Spleen (tissue), 7 donors: ENCODE data around the gene SSBP3.
"Not testable (repeated sequence)": the region's sequence is repeated elsewhere in the genome, so short reads cannot be mapped to it uniquely, and the experiment has no call there.

Source experiments
- CTCF ChIP-seq, 11 experiments: fragments of 200-600 bp in 7 of 11; fragments of 450-650 bp in 4 of 11; sonication (generic) in 4 of 11; IDR thresholded peaks in 8 of 11; conservative IDR thresholded peaks in 3 of 11; 1 replicate in 7 of 11; 2 replicates in 4 of 11; pipeline versions ENCODE4 v1.4.0 to v1.8.0; 2016 to 2021; ENCODE audit warnings: antibody characterized with exemption in 11 of 11, inconsistent platforms in 4 of 11, mild to moderate bottlenecking in 1 of 11
- POLR2A ChIP-seq, 3 donors: fragments of 450-650 bp; IDR thresholded peaks; one replicate each; pipeline ENCODE4 v1.5.1; 2017; ENCODE audit warnings: antibody characterized with exemption in 3 of 3, mild to moderate bottlenecking in 1 of 3
- donor health status: DM: no; HTN: no; CAD: no; lungs with moderate emphysema.
- donor health status: DM: no; HTN: no; CAD: no.
- donor health status: DM: no; HTN: no; CAD: no.

GRCh38 chr1:54389608-54390007, 16.6 kb downstream of the SSBP3 start:
- TF ChIP-seq CTCF (IDR thresholded peaks at IDR 0.05 in 8 of 11, conservative IDR thresholded peaks at IDR 0.05 in 3 of 11); POLR2A (IDR thresholded peaks at IDR 0.05): not testable (repeated sequence)
